Pancreas (tissue), 10 donors: Measurements from ENCODE around the gene EBF4. TPM values are rescaled to one million over a fixed set of nuclear protein-coding genes. Genes with fewer than 3 reads are reported as not detected.
A peak's percentile ranks its signal among the peaks of the same experiment; 100 is the strongest.

Source experiments
- ATAC-seq, 4 donors: fragments of 200-7000 bp; cut with Tn5 transposase; one replicate each; pipeline versions ENCODE4 v1.8.0 to v1.9.1; 2020; ENCODE audit warnings: mild to moderate bottlenecking in 4 of 4, moderate library complexity in 4 of 4
- DNase-seq, 6 donors: peaks; one replicate each; pipeline ENCODE4 v3.0.0-alpha.2; 2020
- FAIRE-seq: peaks from 2 replicates; lab custom pipeline; 2012; peaks lifted over from hg19 to GRCh38; lab: Jason Lieb, UNC
- H3K27ac ChIP-seq, 4 donors: fragments of 200-600 bp; sonication (generic); 1 replicate in 3 of 4; 2 replicates in 1 of 4; pipeline versions ENCODE4 v1.5.0 to v1.8.0; 2020
- H3K27me3 ChIP-seq, 4 donors: fragments of 200-600 bp; one replicate each; pipeline ENCODE4 v1.8.0; 2021
- H3K36me3 ChIP-seq, 3 donors: fragments of 200-600 bp; sonication (generic) in 1 of 3; one replicate each; pipeline versions ENCODE4 v1.5.0 to v1.8.0; 2020 to 2021
- H3K4me1 ChIP-seq, 3 donors: fragments of 200-600 bp; one replicate each; pipeline ENCODE4 v1.8.0; 2021
- H3K4me3 ChIP-seq, 4 donors: fragments of 200-600 bp; sonication (generic) in 2 of 4; one replicate each; pipeline versions ENCODE4 v1.5.0 to v1.8.0; 2020 to 2021
- H3K9me3 ChIP-seq, 4 donors: fragments of 200-600 bp; one replicate each; pipeline ENCODE4 v1.8.0; 2021
- WGBS, 2 donors: extraction: QIAGEN DNeasy Blood & Tissue Kit; methylation state at CpG; one replicate each; pipeline ENCODE4 v1.1.7; 2013; 5-methylcytosine and 5-hydroxymethylcytosine counted together
- intact Hi-C, 3 donors: fragments of 100-400 bp; cut with DNase I; formaldehyde crosslinking; loops; one replicate each; pipeline versions ENCODE4 v1.11.1 to v1.14.2; 2022
- polyA plus RNA-seq, 2 donors: library from polyadenylated mRNA; stranded (reverse); fragments of 200-250 nt; gene quantifications; one replicate each; pipeline ENCODE4 v1.2.3, GENCODE V29; 2013
- total RNA-seq, 6 donors: library from RNA; stranded (reverse); fragmentation: NEBNext Ultra II Directional in 4 of 6; extraction: Animal tissue kit (Norgen Biotek cat#: 25700) in 4 of 6; gene quantifications; one replicate each; pipeline versions ENCODE4 v1.2.1 to v1.2.4, GENCODE V29; 2021 to 2023
- TF ChIP-seq, protein P1 (sequence below), 4 donors: fragments of 200-600 bp; sonication (generic) in 3 of 4; IDR thresholded peaks; one replicate each; pipeline versions ENCODE4 v1.5.0 to v1.8.0; 2021; ENCODE audit warnings: antibody characterized with exemption in 4 of 4
- donor health status: healthy with polysubstance abuse.
- donor health status: DM: no; HTN: no; CAD: no; lungs with moderate emphysema.
- donor health status: DM: no; HTN: no; CAD: no.
- donor health status: control.
- donor health status: control.
- donor health status: Bipolar disorder and iron deficiency.
- donor health status: DM: yes; HTN: yes; CAD: no.
- donor health status: DM: no; HTN: no; CAD: no.
- donor health status: DM: no; HTN: no; CAD: no.
- donor health status: DM: yes; HTN: yes; CAD: no.

Gene EBF4
- total and polyA plus RNA-seq, 8 donors, result 6.8 to 25.3 (median 9.6) TPM

DNA sequence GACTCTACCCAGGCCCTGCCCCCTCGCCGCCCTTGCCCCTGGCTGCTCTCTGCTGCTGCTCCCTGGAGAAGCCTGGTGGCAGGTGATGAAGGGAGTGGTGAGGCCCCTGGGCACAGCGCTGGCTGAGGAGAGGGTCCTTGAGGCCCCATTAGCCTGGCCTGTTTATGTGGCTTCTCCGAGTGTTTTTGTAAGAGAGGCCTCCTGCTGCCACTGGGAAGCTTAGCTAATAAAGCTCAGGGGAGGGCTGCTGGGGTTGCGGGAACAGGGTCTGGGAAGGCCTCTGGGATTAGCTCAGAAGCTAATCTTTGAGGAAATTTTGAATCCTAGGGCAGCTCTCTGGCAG lies 15.5 kb downstream of the EBF4 start:
- H3K27ac ChIP-seq, result no peak overlapping the region
- H3K36me3 ChIP-seq, result no peaks in the 10 kb centered on the region
- intact Hi-C loops, result no loop called here
- no peak overlapping the region for H3K4me3 ChIP-seq
- TF ChIP-seq, protein P1, sequence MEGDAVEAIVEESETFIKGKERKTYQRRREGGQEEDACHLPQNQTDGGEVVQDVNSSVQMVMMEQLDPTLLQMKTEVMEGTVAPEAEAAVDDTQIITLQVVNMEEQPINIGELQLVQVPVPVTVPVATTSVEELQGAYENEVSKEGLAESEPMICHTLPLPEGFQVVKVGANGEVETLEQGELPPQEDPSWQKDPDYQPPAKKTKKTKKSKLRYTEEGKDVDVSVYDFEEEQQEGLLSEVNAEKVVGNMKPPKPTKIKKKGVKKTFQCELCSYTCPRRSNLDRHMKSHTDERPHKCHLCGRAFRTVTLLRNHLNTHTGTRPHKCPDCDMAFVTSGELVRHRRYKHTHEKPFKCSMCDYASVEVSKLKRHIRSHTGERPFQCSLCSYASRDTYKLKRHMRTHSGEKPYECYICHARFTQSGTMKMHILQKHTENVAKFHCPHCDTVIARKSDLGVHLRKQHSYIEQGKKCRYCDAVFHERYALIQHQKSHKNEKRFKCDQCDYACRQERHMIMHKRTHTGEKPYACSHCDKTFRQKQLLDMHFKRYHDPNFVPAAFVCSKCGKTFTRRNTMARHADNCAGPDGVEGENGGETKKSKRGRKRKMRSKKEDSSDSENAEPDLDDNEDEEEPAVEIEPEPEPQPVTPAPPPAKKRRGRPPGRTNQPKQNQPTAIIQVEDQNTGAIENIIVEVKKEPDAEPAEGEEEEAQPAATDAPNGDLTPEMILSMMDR (IDR thresholded peaks at IDR 0.05), result no peak
- no peak for FAIRE-seq
- H3K9me3 ChIP-seq, result no peaks in the 10 kb centered on the region
- ATAC-seq, result no peak
- no peaks in the 10 kb centered on the region for H3K4me1 ChIP-seq
- no peak for DNase-seq
- no peaks in the 10 kb centered on the region for H3K27me3 ChIP-seq
- 84 to 92% methylated on average over 5 of the region's 5 CpGs for WGBS, 2 donors

- FAIRE-seq (no peak), ATAC-seq (no peak), DNase-seq (no peak)
- Histone ChIP-seq H3K9me3 (no peaks in the 10 kb centered on the region), H3K36me3 (no peaks in the 10 kb centered on the region), H3K27ac (no peak overlapping the region), H3K4me3 (no peak overlapping the region), H3K4me1 (no peaks in the 10 kb centered on the region), H3K27me3 (no peaks in the 10 kb centered on the region)
- intact Hi-C loops, result no loop called here
- 72 to 87% methylated on average over 9 of the region's 9 CpGs for WGBS, 2 donors
- TF ChIP-seq, protein P1 (IDR thresholded peaks at IDR 0.05), result no peak
Measured at GRCh38 chr20:2708665-2709064, 16.1 kb downstream of the EBF4 start.

DNA sequence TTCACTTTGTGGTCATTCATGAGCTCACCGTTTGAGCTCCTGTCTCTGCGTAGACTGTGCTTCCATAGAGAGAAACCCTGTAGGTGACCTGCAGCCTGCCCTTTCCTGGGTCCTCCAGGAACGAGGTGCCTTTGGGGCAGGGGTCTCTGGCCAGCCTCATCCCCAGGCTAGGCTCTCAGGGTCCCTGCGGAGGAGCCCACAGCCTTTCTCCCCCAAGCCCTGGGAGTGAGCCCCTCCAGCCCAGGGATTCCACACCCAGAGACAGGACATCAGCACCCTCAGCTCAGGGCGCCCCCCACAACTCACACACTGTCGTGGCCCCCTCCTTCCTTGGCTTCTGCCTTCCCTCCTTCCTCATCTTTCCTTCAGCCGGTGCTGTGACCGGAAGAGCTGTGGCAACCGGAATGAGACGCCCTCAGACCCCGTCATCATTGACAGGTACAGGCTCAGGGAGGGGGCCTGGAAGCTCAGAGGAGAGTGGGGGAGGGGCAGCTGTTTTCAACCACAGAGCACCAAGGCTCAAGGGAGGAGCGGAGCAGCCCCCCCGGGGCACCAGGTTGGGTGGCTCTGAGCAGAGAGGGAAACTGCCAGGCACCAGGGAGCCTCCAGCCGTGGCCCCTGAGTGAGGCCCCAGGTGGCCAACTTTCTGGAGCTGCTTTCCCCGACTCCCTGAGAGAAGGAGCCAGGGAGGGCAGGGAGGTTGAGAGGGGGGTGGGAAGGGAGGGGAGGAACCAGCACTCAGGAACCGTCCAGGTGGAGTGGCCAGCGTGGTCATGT lies 16.8 kb downstream of the EBF4 start:
- ATAC-seq, result no peak
- 53 to 56% methylated on average over 17 of the region's 17 CpGs for WGBS, 2 donors
- no peak for DNase-seq
- no peak for FAIRE-seq
- H3K27me3 ChIP-seq, result no peaks in the 10 kb centered on the region
- H3K27ac ChIP-seq, result no peak overlapping the region
- H3K9me3 ChIP-seq, result no peaks in the 10 kb centered on the region
- H3K4me1 ChIP-seq, result no peaks in the 10 kb centered on the region
- no peak overlapping the region for H3K4me3 ChIP-seq
- TF ChIP-seq, protein P1 (IDR thresholded peaks at IDR 0.05), result no peak
- intact Hi-C loops, result no loop called here
- H3K36me3 ChIP-seq, result no peaks in the 10 kb centered on the region

DNA sequence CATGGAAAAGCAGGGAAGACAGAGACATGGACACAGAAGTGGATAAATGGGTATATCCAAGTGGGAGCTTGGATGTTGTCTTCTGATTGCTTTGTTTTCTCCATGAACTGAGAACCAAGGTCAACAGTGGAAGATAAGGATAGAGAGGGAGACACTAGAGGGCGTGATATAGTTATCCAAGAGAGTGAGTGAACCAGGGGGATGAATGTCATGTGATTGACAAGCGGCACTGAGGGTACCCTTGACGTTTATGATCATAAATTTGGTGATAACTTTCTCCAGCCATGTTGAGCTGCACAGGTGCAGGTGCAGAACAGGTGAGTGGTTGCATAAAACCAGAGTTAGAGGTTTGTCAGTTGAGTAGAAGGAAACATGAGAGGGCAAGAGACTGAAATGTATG lies 20.7 kb downstream of the EBF4 start:
- no peaks in the 10 kb centered on the region for H3K4me1 ChIP-seq
- no peaks in the 10 kb centered on the region for H3K27me3 ChIP-seq
- no peak for FAIRE-seq
- intact Hi-C loops, result no loop called here
- H3K9me3 ChIP-seq, result no peaks in the 10 kb centered on the region
- H3K36me3 ChIP-seq, result no peaks in the 10 kb centered on the region
- TF ChIP-seq, protein P1 (IDR thresholded peaks at IDR 0.05), result no peak
- H3K27ac ChIP-seq, result no peak overlapping the region
- no peak for DNase-seq
- 10 to 40% methylated on average over 3 of the region's 3 CpGs for WGBS, 2 donors
- no peak overlapping the region for H3K4me3 ChIP-seq
- ATAC-seq, result peak in 1 of 4 donors; percentile 22

DNA sequence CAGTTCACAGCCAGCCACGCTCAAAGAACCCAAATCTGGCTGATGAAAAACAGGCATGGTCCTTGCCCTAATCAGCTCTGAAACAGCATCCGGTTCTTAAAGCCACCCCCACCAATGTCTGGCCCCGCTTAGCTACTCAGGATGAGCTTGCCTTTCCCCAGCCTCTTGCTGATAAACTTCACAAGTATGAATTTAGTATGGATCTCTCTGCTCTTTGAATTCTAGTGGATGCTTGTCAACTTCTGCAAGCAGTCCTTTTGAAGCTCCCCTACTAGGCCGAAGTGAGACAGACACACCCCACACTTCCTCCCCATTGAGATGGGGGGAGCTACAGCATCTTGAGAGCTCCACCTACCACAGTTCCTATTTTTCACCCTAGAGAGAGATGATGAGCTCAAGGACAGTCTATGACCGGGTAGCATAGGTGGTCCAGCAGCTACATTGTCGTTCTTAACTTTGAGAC lies 36.7 kb downstream of the EBF4 start:
- H3K4me1 ChIP-seq, result no peaks in the 10 kb centered on the region
- H3K9me3 ChIP-seq, result no peaks in the 10 kb centered on the region
- intact Hi-C loops, result no loop called here
- DNase-seq, result no peak
- no peaks in the 10 kb centered on the region for H3K36me3 ChIP-seq
- TF ChIP-seq, protein P1 (IDR thresholded peaks at IDR 0.05), result no peak
- no peak overlapping the region for H3K27ac ChIP-seq
- no peak for FAIRE-seq
- no peak overlapping the region for H3K4me3 ChIP-seq
- WGBS, 2 donors, result 69 to 82% methylated on average over 6 of the region's 6 CpGs
- H3K27me3 ChIP-seq, result no peaks in the 10 kb centered on the region
- ATAC-seq, result no peak
